NCI-H187 (cell line): ENCODE results near the gene SYT1.
"Not testable (repeated sequence)": the region's sequence is repeated elsewhere in the genome, so short reads cannot be mapped to it uniquely, and the experiment has no call there.

Experiments
- DNase-seq, 2 experiments: peaks; one replicate each; lab custom pipeline; 2025; lab: John Stamatoyannopoulos, UW

Gene SYT1

GRCh38 chr12:78864403-78864869 lies at the start of gene SYT1:
SYT1 (plus strand) TSS chr12:78864774.
- peak; percentile 85 to 91 for DNase-seq

DNA sequence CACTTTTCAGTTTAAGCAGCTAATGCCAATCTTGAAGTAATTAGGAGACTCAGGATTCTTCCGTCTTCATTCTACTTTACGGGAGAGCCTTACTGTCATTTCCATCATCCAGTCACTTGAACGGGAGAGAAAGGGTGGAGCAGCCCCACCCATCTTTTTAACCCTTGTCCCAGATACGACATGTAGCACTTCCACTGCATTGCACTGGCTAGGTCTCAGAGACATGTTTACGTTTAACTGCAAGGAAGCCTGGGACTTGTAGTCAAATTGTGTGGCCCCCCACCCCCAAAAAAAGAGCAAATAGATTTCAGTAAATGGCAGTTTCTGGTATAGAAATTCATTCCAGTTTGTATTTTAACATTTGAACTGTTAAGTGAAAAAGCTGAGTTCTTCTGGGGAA lies 46.1 kb upstream of the SYT1 start:
- DNase-seq, result no peak

GRCh38 chr12:78820946-78821345 lies 43.6 kb upstream of the SYT1 start:
- DNase-seq, result no peak

DNA sequence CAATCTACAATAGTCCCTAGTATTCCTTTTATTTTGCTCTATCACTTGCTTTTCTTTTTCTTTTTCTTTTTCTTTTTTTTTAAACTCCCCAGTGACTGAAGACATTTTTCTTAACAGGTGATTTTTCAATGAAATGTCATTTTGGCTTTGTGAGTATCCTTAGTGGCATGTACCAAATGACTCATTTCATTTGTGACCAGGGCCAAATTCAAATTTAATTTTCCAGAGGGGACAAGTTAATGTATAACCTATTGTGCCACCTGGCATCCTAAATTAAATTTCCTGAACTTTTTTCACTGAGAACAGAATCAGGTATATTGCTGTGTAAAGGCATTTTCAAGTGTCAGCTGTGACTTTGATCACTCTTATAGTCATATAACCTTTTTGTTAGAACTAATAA lies 39.7 kb upstream of the SYT1 start:
- DNase-seq, result no peak

DNA sequence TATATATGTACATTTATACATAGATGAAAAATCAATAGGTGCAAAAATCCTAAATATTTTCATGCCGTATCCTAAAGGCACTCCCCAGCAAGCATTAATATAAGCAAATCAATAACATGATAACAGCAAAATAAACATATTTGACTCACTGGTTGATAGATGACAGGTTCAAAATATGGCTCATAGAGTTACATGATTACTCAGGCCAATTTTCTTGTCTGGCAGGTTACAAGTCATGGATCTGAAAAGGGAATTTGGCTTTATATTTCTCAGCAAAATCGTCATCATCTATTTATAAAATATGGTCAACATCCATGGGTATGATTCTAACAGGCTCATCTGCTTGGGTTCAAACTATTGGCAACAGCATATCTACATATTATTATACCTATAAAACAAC lies 34.9 kb upstream of the SYT1 start:
- no peak for DNase-seq

DNA sequence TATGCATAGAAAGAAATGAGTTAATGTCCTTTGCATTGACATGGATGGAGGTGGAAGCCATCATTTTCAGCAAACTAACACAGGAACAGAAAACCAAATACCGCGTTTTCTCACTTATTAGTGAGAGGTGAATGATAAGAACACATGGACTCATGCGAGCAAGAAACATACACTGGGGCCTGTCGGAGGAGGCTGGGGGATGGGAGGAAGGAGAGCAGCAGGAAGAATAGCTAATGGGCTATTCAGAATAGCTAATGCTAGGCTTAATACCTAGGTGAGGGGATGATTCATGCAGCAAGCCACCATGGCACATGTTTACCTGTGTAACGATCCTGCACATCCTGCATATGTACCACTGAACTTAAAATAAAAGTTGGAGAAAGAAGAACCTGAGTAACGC lies 29.1 kb upstream of the SYT1 start:
- DNase-seq, result no peak

- not testable (repeated sequence) for DNase-seq
These were observed 24.0 kb upstream of the SYT1 start for GRCh38 chr12:78840518-78841019.

- no peak for DNase-seq
These were observed 11.3 kb upstream of the SYT1 start for GRCh38 chr12:78853231-78853630.

GRCh38 chr12:78863482-78864402 lies 832 bp upstream of the SYT1 start:
- peak; percentile 61 to 73 for DNase-seq

GRCh38 chr12:78864870-78865463 lies 393 bp downstream of the SYT1 start:
- DNase-seq, result peak in 1 of 2 experiments; percentile 37

- DNase-seq, result no peak
These were observed 942 bp downstream of the SYT1 start for GRCh38 chr12:78865516-78865915.

GRCh38 chr12:78866518-78866917 lies 1.9 kb downstream of the SYT1 start:
- DNase-seq, result no peak

GRCh38 chr12:78870539-78870938 lies 6.0 kb downstream of the SYT1 start:
- no peak for DNase-seq

- DNase-seq, result no peak
These were observed 7.0 kb downstream of the SYT1 start for GRCh38 chr12:78871566-78871965.

DNA sequence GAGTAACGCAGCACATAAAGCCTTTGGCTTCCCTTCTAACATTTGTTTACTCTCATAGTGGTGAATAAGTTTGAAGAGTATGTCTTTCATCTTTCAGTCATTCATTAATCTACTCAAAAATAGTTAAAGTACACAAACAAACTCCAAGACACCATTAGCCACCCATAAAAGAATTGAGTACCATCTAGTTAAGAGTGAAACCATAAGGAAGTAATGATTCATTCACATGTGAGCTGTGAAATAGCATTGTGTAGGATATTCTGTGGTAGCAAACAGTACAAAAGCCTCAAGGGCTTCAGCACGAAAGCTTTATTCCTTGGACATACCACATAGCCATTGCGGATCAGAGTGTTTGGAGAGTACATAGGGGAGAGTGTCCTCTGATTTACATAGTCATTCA lies 13.9 kb downstream of the SYT1 start:
- DNase-seq, result no peak

DNA sequence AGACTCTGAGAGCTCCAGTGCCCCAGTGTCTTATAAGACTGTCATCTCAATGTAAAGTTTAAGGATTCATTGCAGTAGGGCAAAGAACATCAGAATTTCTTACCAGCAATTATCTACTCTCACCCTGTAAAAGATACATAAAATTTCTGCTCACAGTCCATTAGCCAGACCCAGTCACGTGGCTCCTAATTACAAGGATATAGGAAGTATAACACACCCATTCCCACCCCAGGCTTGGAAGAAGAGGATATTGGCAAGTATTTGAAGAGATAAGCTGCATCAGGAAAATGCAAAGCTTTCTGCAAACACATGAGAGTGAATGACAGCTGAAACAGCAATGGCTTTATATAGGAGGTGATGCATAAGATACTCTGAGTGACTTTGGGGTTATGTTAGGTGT lies 14.3 kb downstream of the SYT1 start:
- DNase-seq, result no peak

DNA sequence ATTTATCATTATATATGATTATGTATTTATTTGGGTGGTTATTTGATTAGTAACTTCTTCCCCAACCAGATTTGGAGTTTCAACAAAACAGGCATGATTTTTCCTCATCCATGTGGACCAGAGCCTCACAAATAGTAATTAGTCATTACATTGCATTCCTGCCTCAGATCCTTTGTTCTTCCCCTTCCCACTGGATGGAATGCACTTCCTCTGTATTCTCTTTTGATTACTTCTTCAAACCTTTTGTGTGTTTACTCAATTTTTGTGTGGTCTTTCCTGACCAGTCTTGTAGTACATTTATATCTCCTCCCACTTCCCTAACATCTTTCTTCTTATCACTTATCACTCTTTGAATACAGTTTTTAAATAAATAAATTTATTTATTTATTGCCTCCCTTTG lies 15.5 kb downstream of the SYT1 start:
- DNase-seq, result no peak

GRCh38 chr12:78881685-78882084 lies 17.1 kb downstream of the SYT1 start:
- DNase-seq, result no peak

DNA sequence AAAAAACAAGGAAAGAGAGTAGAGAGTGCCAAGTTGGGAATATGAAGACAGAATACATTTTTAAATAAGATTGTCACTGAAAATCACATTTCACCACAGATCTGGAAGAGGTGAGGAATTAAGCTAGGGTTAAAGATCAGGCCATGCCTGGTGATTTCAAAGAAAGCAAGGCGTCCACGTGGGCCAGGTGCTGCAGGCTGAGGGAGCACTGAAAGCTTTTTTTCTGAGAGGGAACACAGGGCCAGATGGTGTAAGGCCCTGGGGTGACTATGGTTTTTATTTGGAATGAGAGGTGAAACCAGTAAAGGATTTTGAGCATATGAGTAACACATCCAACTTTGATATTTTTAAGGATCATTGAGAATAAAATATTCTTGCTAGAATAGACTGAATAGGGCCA lies 20.9 kb downstream of the SYT1 start:
- no peak for DNase-seq

DNA sequence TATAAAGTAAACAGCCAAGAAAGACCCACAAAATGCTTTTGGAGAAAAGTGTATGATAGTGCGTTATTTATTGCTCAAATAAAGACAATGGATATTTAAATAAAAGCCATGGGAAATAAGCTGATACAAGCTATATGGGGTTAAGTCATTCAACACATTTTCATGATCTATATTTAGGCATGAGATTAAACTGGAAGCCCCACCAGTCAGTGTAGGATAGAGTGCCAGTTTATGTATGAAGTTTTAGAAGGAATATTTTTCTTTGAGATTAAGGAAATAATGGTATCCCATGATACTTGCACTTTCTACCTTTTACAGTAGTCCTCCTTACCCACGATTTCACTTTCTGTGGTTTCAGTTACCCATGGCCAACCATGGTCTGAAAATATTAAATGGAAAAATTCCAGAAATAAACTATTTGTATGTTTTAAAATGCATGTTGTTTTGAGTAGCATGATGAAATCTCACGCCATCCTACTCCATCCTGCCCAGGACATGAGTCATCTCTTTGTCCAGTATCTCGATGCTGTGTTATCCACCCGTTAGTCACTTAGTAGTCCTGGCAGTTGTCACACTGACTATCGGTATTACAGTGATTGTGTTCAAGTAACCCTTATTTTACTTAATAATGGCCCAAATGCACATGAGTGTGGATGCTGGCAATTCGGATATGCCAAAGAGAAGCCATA lies 22.3 kb downstream of the SYT1 start:
- DNase-seq, result no peak

GRCh38 chr12:78887444-78887843 lies 22.9 kb downstream of the SYT1 start:
- DNase-seq, result no peak

DNA sequence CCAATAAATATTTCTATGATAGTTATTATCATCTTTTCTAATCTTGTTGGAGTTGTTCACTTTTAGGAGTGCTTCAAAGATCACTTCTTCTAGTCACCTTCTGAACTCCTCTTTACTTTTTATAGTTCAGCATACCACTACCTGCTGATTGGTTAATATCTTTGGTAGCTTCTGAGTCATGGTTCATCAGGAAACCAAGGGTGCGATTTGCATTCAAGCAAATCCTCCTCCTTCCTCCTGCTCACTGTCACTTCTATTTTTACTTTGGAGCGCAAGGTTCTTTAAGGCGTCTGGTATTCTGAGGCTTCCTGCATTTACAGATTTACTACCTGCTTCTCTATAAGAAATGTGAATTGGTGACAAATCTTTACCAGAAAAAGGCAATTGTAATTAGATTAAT lies 24.0 kb downstream of the SYT1 start:
- no peak for DNase-seq
